ENCODE data around the gene IRX6. TPM values are rescaled to one million over a fixed set of nuclear protein-coding genes. Genes with fewer than 3 reads are reported as not detected.
A peak's percentile ranks its signal among the peaks of the same experiment; 100 is the strongest.

IRX6 gene
- total RNA-seq, 2 donors from 2014 or later: not detected

GRCh38 chr16:55326261-55327092 lies 2.5 kb downstream of the IRX6 start:
- Mint-ChIP-seq H3K4me3 (no peak overlapping the region), H3K36me3 (ENCODE audit: insufficient read depth in 2 of 2) (no peaks in the 10 kb centered on the region), H3K4me1 (ENCODE audit: low read depth) (peaks cover 9% of the 10 kb centered on the region), H3K27me3 (ENCODE audit: low read depth) (peaks cover 52% of the 10 kb centered on the region), H3K27ac (no peak overlapping the region), H3K9me3 (no peaks in the 10 kb centered on the region)
- no peak for DNase-seq
- ATAC-seq (replicated peaks in 1 of 2): no peak

GRCh38 chr16:55328611-55329569 lies 4.9 kb downstream of the IRX6 start:
- DNase-seq (no peak), ATAC-seq (replicated peaks in 1 of 2) (no peak)
- Mint-ChIP-seq H3K4me1 (ENCODE audit: low read depth) (peaks cover 10% of the 10 kb centered on the region), H3K9me3 (no peaks in the 10 kb centered on the region), H3K4me3 (no peak overlapping the region), H3K27ac (no peak overlapping the region), H3K36me3 (ENCODE audit: insufficient read depth in 2 of 2) (no peaks in the 10 kb centered on the region), H3K27me3 (ENCODE audit: low read depth) (peaks cover 65% of the 10 kb centered on the region)

- H3K9me3 Mint-ChIP-seq: no peaks in the 10 kb centered on the region
- DNase-seq (no peak), ATAC-seq (replicated peaks in 1 of 2) (no peak)
- H3K4me1 Mint-ChIP-seq (ENCODE audit: low read depth): peaks cover 10% of the 10 kb centered on the region
- peaks cover 69% of the 10 kb centered on the region for H3K27me3 Mint-ChIP-seq (ENCODE audit: low read depth)
- no peak overlapping the region for H3K4me3 Mint-ChIP-seq
- no peak overlapping the region for H3K27ac Mint-ChIP-seq
- no peaks in the 10 kb centered on the region for H3K36me3 Mint-ChIP-seq (ENCODE audit: insufficient read depth in 2 of 2)
Measured at GRCh38 chr16:55329791-55330428, 5.9 kb downstream of the IRX6 start.

- H3K36me3 Mint-ChIP-seq (ENCODE audit: insufficient read depth in 2 of 2): no peaks in the 10 kb centered on the region
- H3K4me1 Mint-ChIP-seq (ENCODE audit: low read depth): peaks cover 10% of the 10 kb centered on the region
- DNase-seq: no peak
- no peak overlapping the region for H3K27ac Mint-ChIP-seq
- no peak for ATAC-seq (replicated peaks in 1 of 2)
- H3K9me3 Mint-ChIP-seq: no peaks in the 10 kb centered on the region
- H3K27me3 Mint-ChIP-seq (ENCODE audit: low read depth): peaks cover 60% of the 10 kb centered on the region
- peak overlapping the region in 1 of 2 donors; percentile 49 for H3K4me3 Mint-ChIP-seq
Measured at GRCh38 chr16:55330781-55331647, 7.0 kb downstream of the IRX6 start.

- peaks cover 10% of the 10 kb centered on the region for H3K4me1 Mint-ChIP-seq (ENCODE audit: low read depth)
Measured at GRCh38 chr16:55331648-55332185, 7.7 kb downstream of the IRX6 start.

GRCh38 chr16:55333684-55334083 lies 9.7 kb downstream of the IRX6 start:
- Mint-ChIP-seq H3K27me3 (ENCODE audit: low read depth) (peaks cover 38% of the 10 kb centered on the region), H3K4me3 (no peak overlapping the region), H3K36me3 (ENCODE audit: insufficient read depth in 2 of 2) (no peaks in the 10 kb centered on the region), H3K27ac (no peak overlapping the region), H3K9me3 (no peaks in the 10 kb centered on the region), H3K4me1 (ENCODE audit: low read depth) (peaks cover 10% of the 10 kb centered on the region)
- no peak for ATAC-seq (replicated peaks in 1 of 2)
- DNase-seq: no peak

More at GRCh38 chr16:55331648-55332185, 7.7 kb downstream of the IRX6 start:
- Mint-ChIP-seq H3K9me3 (no peaks in the 10 kb centered on the region), H3K27ac (no peak overlapping the region), H3K4me3 (no peak overlapping the region), H3K36me3 (ENCODE audit: insufficient read depth in 2 of 2) (no peaks in the 10 kb centered on the region), H3K27me3 (ENCODE audit: low read depth) (peaks cover 53% of the 10 kb centered on the region)
- DNase-seq (no peak), ATAC-seq (replicated peaks in 1 of 2) (no peak)

GRCh38 chr16:55338646-55339045 lies 14.6 kb downstream of the IRX6 start:
- H3K27ac Mint-ChIP-seq: no peak overlapping the region
- H3K9me3 Mint-ChIP-seq: no peaks in the 10 kb centered on the region
- H3K4me1 Mint-ChIP-seq (ENCODE audit: low read depth): no peaks in the 10 kb centered on the region
- no peak overlapping the region for H3K4me3 Mint-ChIP-seq
- ATAC-seq (replicated peaks in 1 of 2): no peak
- no peak for DNase-seq
- H3K36me3 Mint-ChIP-seq (ENCODE audit: insufficient read depth in 2 of 2): no peaks in the 10 kb centered on the region
- peaks cover 19% of the 10 kb centered on the region for H3K27me3 Mint-ChIP-seq (ENCODE audit: low read depth)

GRCh38 chr16:55340445-55340844 lies 16.4 kb downstream of the IRX6 start:
- no peak overlapping the region for H3K4me3 Mint-ChIP-seq
- H3K4me1 Mint-ChIP-seq (ENCODE audit: low read depth): no peaks in the 10 kb centered on the region
- ATAC-seq (replicated peaks in 1 of 2) (no peak), DNase-seq (no peak)
- H3K9me3 Mint-ChIP-seq: no peaks in the 10 kb centered on the region
- H3K27me3 Mint-ChIP-seq (ENCODE audit: low read depth): peaks cover 16% of the 10 kb centered on the region
- no peak overlapping the region for H3K27ac Mint-ChIP-seq
- no peaks in the 10 kb centered on the region for H3K36me3 Mint-ChIP-seq (ENCODE audit: insufficient read depth in 2 of 2)

GRCh38 chr16:55341681-55342080 lies 17.7 kb downstream of the IRX6 start:
- ATAC-seq (replicated peaks in 1 of 2) (no peak), DNase-seq (no peak)
- Mint-ChIP-seq H3K4me3 (no peak overlapping the region), H3K27ac (no peak overlapping the region), H3K27me3 (ENCODE audit: low read depth) (peaks cover 23% of the 10 kb centered on the region), H3K9me3 (no peaks in the 10 kb centered on the region), H3K36me3 (ENCODE audit: insufficient read depth in 2 of 2) (no peaks in the 10 kb centered on the region), H3K4me1 (ENCODE audit: low read depth) (no peaks in the 10 kb centered on the region)

- no peak overlapping the region for H3K4me3 Mint-ChIP-seq
- no peak overlapping the region for H3K27ac Mint-ChIP-seq
- no peaks in the 10 kb centered on the region for H3K4me1 Mint-ChIP-seq (ENCODE audit: low read depth)
- no peaks in the 10 kb centered on the region for H3K36me3 Mint-ChIP-seq (ENCODE audit: insufficient read depth in 2 of 2)
- DNase-seq (no peak), ATAC-seq (replicated peaks in 1 of 2) (no peak)
- H3K27me3 Mint-ChIP-seq (ENCODE audit: low read depth): peaks cover 22% of the 10 kb centered on the region
- peaks cover 1 to 2% of the 10 kb centered on the region in 2 donors for H3K9me3 Mint-ChIP-seq
Measured at GRCh38 chr16:55346475-55346874, 22.5 kb downstream of the IRX6 start.

GRCh38 chr16:55349867-55350266 lies 25.9 kb downstream of the IRX6 start:
- Mint-ChIP-seq H3K9me3 (peaks cover 1 to 2% of the 10 kb centered on the region in 2 donors), H3K4me3 (no peak overlapping the region), H3K27ac (no peak overlapping the region), H3K27me3 (ENCODE audit: low read depth) (peaks cover 18% of the 10 kb centered on the region), H3K4me1 (ENCODE audit: low read depth) (no peaks in the 10 kb centered on the region), H3K36me3 (ENCODE audit: insufficient read depth in 2 of 2) (no peaks in the 10 kb centered on the region)
- DNase-seq (no peak), ATAC-seq (replicated peaks in 1 of 2) (no peak)

- H3K36me3 Mint-ChIP-seq (ENCODE audit: insufficient read depth in 2 of 2): no peaks in the 10 kb centered on the region
- no peak overlapping the region for H3K27ac Mint-ChIP-seq
- DNase-seq (no peak), ATAC-seq (replicated peaks in 1 of 2) (no peak)
- H3K4me3 Mint-ChIP-seq: no peak overlapping the region
- H3K27me3 Mint-ChIP-seq (ENCODE audit: low read depth): peaks cover 17% of the 10 kb centered on the region
- no peaks in the 10 kb centered on the region for H3K4me1 Mint-ChIP-seq (ENCODE audit: low read depth)
- H3K9me3 Mint-ChIP-seq: peaks cover 1 to 2% of the 10 kb centered on the region in 2 donors
Measured at GRCh38 chr16:55350984-55351383, 27.0 kb downstream of the IRX6 start.

All from activated T-cell treated with anti-CD3 and anti-CD28 coated beads, Interleukin-2, amount 50 U/mL, for 72 hours (primary cell).